HS-5 (cell line): Measurements from ENCODE around the gene IDNK.
"Not testable (repeated sequence)": the region's sequence is repeated elsewhere in the genome, so short reads cannot be mapped to it uniquely, and the experiment has no call there.

Experiments
- DNase-seq: peaks from one replicate; pipeline ENCODE4 v3.0.0-alpha.2; 2012; ENCODE audit warnings: low read depth

IDNK gene

GRCh38 chr9:83622939-83623678, at the start of gene IDNK:
Gene IDNK (plus strand): TSS chr9:83623143. CDS start chr9:83623172, 29 bp downstream.
- peak; percentile 34 for DNase-seq

DNA sequence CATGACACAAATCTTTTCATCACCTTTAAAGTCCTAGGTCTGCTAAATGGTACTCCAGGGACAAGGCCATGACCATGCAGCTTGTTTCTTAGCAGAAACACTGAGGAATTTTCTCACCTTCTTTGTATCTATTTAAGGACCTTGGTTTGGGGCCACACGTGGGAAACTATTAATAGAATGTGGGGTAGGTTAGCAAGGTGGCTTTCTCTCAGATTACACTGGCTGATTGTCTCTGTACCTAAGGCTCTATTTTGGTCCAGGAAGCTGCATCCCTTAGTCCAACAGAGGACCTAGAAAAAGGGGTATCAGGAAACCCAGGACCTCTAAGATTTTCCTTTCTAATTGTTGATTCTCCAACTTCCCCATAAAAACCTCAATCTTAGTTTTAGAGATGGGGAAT, 48.5 kb upstream of the IDNK start:
- no peak for DNase-seq

DNA sequence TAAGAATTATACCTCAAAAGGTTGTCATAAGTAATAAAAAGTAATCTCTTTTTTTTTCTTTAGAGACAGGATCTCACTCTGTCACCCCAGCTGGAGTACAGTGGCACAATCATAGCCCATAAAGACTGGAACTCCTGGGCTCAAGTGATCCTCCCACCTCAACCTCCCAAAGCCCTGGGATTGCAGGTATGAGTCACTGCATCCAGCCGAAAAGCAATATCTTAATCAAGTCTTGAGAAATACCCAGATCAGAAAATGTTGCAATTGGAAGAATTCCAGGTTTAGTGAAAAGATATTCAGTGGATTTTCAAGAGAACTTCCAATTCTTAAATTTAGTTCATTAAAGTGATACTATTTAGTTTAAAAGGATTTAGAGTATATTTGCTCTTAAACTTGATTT, 40.9 kb upstream of the IDNK start:
- DNase-seq, result peak; percentile 29

DNA sequence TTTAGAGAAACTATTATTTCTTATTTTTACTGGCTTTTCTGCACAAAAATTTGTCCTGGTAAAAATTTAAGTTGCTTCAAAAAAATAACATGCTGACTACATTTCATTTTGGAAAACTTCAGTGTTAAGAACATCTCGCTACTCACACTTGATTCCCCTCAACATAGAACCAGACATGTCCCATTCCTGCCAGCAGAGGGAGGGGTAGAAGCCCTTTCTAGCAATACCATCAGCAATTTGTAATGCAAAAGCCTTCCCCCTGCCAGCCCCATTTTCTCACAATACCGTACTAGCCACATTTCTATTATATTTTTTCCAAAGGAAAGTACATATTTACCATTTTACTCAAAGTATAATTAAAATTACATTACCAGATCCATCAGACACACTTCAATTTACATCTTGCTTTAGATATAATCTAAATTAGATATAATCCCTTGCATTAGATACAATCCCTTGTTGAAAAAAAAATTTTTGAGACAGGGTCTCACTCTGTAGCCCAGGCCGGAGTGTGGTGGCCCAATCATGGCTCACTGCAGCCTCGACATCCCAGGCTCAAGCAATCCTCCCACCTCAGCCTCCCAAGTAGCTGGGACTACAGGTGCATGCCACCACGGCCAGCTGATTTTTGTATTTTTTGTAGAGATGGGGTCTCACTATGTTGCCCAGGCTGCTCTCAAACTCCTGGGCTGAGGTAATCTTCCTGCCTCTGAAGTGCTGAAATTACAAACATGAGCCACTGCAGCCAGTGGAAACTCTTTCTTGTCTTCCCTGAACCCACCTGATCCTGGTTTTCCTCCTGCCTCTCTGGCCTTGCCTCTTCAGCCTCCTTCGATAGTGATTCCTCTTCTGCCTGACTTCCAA, 39.6 kb upstream of the IDNK start:
- no peak for DNase-seq

- DNase-seq, result no peak
These were observed 37.9 kb upstream of the IDNK start for GRCh38 chr9:83584995-83585394.

DNA sequence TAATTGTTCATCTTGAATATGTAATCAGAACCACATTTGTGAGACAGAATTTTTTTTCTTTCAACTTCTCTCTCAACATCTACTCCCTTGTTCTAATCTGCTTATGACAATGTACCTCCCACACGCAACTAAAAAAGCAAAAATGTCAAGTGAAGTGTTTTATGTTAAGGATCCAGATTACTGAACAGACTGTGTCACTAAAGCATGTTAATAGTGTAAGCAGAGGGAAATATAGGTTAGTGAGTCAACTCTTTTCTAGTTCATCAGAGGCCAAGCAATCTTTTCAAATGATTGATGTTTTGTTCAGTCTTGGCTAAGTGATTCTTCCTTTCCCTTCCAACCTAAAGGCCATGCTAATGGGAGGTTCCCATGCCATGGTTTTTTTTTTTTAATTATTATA, 34.7 kb upstream of the IDNK start:
- DNase-seq, result no peak

DNA sequence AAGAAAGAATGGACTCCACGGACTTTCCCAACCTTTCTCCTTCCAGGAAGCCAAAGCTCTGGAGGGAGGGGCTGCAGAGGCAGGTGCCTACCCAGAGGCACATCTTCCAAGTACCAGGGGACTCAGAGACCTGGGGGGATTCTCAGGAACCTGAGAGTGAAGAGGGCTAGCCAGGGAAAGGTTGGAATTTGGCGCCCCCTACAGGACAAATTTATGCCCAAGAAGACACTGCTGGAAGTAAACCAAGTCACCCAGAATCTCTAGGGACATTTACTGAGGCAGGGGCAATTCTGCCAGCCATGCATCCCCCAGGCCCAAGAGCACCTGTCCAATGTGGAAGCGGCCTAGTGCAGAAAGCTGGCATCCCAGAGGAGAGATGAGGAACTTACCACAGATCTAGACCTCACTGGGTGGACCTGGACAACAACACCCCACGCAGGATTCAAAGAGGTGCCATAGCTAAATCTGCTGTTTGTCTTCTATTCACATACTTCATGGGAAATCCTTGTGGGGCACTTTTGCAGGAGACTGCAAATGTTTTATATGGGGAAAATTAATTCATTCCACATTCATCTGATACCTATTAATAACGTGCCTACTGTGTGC, 25.9 kb upstream of the IDNK start:
- no peak for DNase-seq

GRCh38 chr9:83598487-83598886, 24.5 kb upstream of the IDNK start:
- no peak for DNase-seq

DNA sequence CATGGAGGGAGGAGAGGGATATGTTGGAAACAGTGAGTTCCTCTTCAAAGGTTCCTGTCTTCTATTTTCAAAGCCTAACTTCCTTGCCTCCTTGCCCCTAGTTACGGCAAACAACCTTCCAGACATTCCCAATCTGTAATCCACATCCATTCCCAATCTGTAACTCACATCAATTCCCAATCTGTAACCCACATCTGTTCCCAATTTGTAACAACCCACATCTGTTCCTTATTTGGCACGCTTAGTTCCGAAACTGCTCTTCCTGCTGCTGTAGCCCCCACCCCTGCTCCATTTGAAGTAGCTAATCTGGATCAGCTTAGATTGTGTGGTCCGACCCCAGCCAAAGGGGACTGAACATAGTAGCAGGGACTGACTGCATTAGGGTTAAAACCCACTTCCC, 23.9 kb upstream of the IDNK start:
- DNase-seq, result no peak

- DNase-seq, result no peak
These were observed 21.5 kb upstream of the IDNK start for GRCh38 chr9:83601463-83601862.

DNA sequence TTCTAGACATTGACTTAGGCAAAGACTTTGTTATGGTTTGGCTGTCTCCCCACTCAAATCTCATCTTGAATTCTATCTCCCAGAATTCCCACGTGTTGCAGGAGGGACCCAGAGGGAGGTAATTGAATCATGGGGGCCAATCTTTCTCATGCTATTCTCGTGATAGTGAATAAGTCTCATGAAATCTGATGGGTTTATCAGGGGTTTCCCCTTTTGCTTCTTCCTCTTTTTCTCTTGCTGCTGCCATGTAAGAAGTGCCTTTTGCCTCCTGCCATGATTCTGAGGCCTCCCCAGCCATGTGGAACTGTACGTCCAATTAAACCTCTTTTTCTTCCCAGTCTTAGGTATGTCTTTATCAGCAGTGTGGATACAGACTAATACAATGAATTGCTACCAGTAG, 15.3 kb upstream of the IDNK start:
- not testable (repeated sequence) for DNase-seq

- DNase-seq, result not testable (repeated sequence)
These were observed 9.6 kb upstream of the IDNK start for GRCh38 chr9:83613298-83613697.

GRCh38 chr9:83617299-83617698, 5.6 kb upstream of the IDNK start:
- DNase-seq, result no peak

- no peak for DNase-seq
These were observed 1.9 kb upstream of the IDNK start for GRCh38 chr9:83620841-83621636.

GRCh38 chr9:83622433-83622938, 457 bp upstream of the IDNK start:
- no peak for DNase-seq

DNA sequence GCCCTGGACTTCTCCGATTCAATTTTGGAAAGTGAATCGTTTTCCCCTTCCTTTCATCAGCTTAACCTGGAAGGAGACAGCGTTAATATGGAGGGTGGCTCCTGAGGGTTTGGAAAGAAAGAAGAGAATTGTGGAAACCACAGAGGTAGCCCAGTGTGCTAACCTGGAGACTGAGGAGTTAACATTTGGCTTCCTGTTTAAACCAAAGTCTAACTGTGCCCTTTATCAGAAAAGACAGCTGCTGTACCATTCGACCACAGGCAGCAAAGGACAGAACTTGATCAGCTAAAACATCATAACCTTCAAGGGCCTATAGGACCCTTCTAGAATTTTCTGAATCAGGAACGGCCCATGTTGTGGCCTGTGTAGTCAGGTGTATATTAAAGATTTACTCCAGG, 735 bp downstream of the IDNK start:
- DNase-seq, result no peak

GRCh38 chr9:83625178-83625577, 2.2 kb downstream of the IDNK start:
- no peak for DNase-seq

- DNase-seq, result no peak
These were observed 5.6 kb downstream of the IDNK start for GRCh38 chr9:83628540-83628939.

DNA sequence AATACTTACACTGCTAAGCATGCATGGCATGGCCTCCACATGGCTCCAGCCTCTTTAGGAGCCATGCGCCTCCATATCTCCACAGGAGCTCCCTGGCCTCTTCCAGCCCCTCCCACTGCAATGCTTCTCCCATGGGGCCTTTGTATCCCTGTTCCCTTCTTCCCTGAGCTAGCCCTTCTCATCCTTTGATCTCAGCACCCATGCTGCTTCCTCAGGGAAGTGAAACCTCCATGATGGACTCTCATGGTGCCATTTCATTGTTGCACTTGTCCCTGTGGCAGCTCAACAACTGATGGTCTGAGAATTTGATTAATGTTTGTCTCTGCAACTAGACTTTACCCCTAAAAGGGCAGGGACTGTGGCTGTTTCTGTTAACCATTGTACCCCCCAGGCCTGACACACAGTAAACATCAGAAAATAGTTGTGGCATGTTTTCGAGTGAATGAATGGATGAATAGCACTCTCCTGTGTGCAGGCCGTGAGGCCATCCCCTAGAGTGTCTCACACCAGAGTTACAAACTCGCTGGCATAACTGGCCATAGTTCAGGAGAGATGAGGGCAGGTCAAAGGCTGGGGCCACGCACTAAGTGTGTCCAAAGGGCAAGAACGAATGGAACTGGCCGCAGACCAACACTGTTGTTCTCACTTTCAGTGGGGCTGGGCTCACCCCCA, 6.6 kb downstream of the IDNK start:
- DNase-seq, result no peak

GRCh38 chr9:83630938-83631457, 8.1 kb downstream of the IDNK start:
- no peak for DNase-seq

DNA sequence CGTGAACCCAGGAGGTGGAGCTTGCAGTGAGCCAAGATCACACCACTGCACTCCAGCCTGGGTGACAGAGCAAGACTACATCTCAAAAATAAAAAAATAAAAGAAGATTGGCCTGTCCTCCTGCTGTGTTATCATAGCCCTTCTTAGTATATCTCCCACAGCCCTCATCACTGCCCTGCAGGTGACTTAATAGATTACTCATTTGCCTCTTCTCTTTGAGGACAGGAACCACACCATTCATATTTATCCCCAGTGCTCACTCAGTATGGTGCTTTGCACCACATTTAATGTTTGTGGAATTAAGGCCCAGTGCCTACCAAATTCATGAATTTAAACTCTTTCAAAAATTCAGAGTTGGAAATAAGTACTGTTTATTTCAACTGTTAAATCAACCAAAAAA, 10.3 kb downstream of the IDNK start:
- no peak for DNase-seq
